RWPE1 (cell line): ENCODE data around the gene BRAT1.
A peak's percentile ranks its signal among the peaks of the same experiment; 100 is the strongest.

ENCODE experiments used
- CTCF ChIA-PET: fragments of 350-600 bp; sonication (Branson Sonifier 250); formaldehyde crosslinking; extraction: SDS; loops from one replicate; lab custom pipeline; 2021; lab: Yijun Ruan, JAX
- POLR2A ChIA-PET: fragments of 400-600 bp; formaldehyde crosslinking; extraction: SDS; loops from one replicate; lab custom pipeline; 2020; ENCODE audit warnings: antibody characterized with exemption; ENCODE audit not compliant: low non-redundant PET; lab: Yijun Ruan, JAX
- DNase-seq: peaks from one replicate; pipeline ENCODE4 v3.0.0; 2012; ENCODE audit warnings: low spot score
- H3K27ac ChIP-seq: fragments of 450-650 bp; 2 replicates; pipeline ENCODE4 v1.5.1; 2017
- CTCF ChIP-seq: fragments of 450-650 bp; conservative IDR thresholded peaks from 2 replicates; pipeline ENCODE4 v1.5.1; 2017; ENCODE audit warnings: low read depth, mild to moderate bottlenecking

The BRAT1 gene

GRCh38 chr7:2521952-2522591 is 33.3 kb downstream of the BRAT1 start:
- TF ChIP-seq CTCF = no peak
- ChIA-PET CTCF (no interaction called here), POLR2A (no interaction called here)
- peak overlapping the region; percentile 100 for H3K27ac ChIP-seq
- no peak for DNase-seq

- TF ChIP-seq CTCF = no peak
- ChIA-PET CTCF (no interaction called here), POLR2A (interaction anchor here (0.6 kb wide), 1 partner anchor 311 kb away, joined by 3 read pairs; no protein-coding TSS in a partner anchor)
- DNase-seq = no peak
- H3K27ac ChIP-seq = peak overlapping the region; percentile 100
These were observed 34.0 kb downstream of the BRAT1 start for GRCh38 chr7:2521341-2521745.

GRCh38 chr7:2520761-2521290 is 34.5 kb downstream of the BRAT1 start:
- no peak for DNase-seq
- CTCF ChIA-PET = interaction anchor here (0.6 to 0.7 kb wide), 2 partner anchors 25 to 1007 kb away, joined by 3 to 5 read pairs; no protein-coding TSS in a partner anchor
- no peak for TF ChIP-seq CTCF
- H3K27ac ChIP-seq = peak overlapping the region; percentile 100
- POLR2A ChIA-PET = interaction anchor here (0.6 kb wide), 1 partner anchor 311 kb away, joined by 3 read pairs; no protein-coding TSS in a partner anchor

GRCh38 chr7:2520131-2520760 is 35.1 kb downstream of the BRAT1 start:
- no peak for DNase-seq
- ChIA-PET CTCF (interaction anchor here (0.6 to 0.7 kb wide), 2 partner anchors 25 to 1007 kb away, joined by 3 to 5 read pairs; no protein-coding TSS in a partner anchor), POLR2A (no interaction called here)
- H3K27ac ChIP-seq = peak overlapping the region; percentile 100
- peak; percentile 49 for TF ChIP-seq CTCF

- CTCF ChIA-PET = interaction anchor here (0.7 kb wide), 1 partner anchor 98 kb away, joined by 3 read pairs; no protein-coding TSS in a partner anchor
- peak; percentile 94 for DNase-seq
- POLR2A ChIA-PET = no interaction called here
- no peak for TF ChIP-seq CTCF
- H3K27ac ChIP-seq = peak within 1 kb of the TSS; percentile 100
These were observed 36.0 kb downstream of the BRAT1 start, which contains the start of gene LFNG for GRCh38 chr7:2519119-2519930. Gene LFNG (plus strand): TSS chr7:2519774. CDS start chr7:2519862, 88 bp downstream.

GRCh38 chr7:2518737-2519118 is 36.6 kb downstream of the BRAT1 start:
- POLR2A ChIA-PET = no interaction called here
- CTCF ChIA-PET = interaction anchor here (0.7 kb wide), 1 partner anchor 98 kb away, joined by 3 read pairs; no protein-coding TSS in a partner anchor
- H3K27ac ChIP-seq = no peak overlapping the region
- TF ChIP-seq CTCF = no peak
- no peak for DNase-seq
